Breast epithelium (tissue), 4 donors: Measurements from ENCODE around the gene SKP2. TPM values are rescaled to one million over a fixed set of nuclear protein-coding genes. Genes with fewer than 3 reads are reported as not detected.

ENCODE experiments used
- DNase-seq, 2 donors: peaks; one replicate each; pipeline ENCODE4 v3.0.0-alpha.2; 2019; ENCODE audit warnings: low spot score in 2 of 2
- H3K27ac ChIP-seq, 2 donors: fragments of 200-600 bp; sonication (generic) in 1 of 2; one replicate each; pipeline ENCODE4 v1.5.1; 2016 to 2019; ENCODE audit warnings: mild to moderate bottlenecking in 1 of 2
- H3K27me3 ChIP-seq, 2 donors: fragments of 200-600 bp; sonication (generic) in 1 of 2; one replicate each; pipeline versions ENCODE4 v1.5.1 to v1.6.0; 2017 to 2019; ENCODE audit warnings: control low read depth in 1 of 2, mild to moderate bottlenecking in 1 of 2
- H3K36me3 ChIP-seq: fragments of 200-600 bp; one replicate; pipeline ENCODE4 v1.5.1; 2019
- H3K4me1 ChIP-seq, 2 donors: fragments of 200-600 bp; sonication (generic); one replicate each; pipeline ENCODE4 v1.5.1; 2016 to 2019; ENCODE audit warnings: control low read depth in 1 of 2
- H3K4me3 ChIP-seq, 3 donors: fragments of 200-600 bp; sonication (generic); 1 replicate in 2 of 3; 2 replicates in 1 of 3; pipeline ENCODE4 v1.5.1; 2016 to 2019; ENCODE audit warnings: mild to moderate bottlenecking in 3 of 3, moderate library complexity in 2 of 3
- H3K9me3 ChIP-seq, 2 donors: fragments of 200-600 bp; sonication (generic) in 1 of 2; one replicate each; pipeline ENCODE4 v1.5.1; 2016 to 2019; ENCODE audit warnings: control low read depth in 1 of 2
- CTCF ChIP-seq, 3 donors: fragments of 450-650 bp; IDR thresholded peaks; one replicate each; pipeline ENCODE4 v1.5.1; 2016 to 2017; ENCODE audit warnings: antibody characterized with exemption in 3 of 3, mild to moderate bottlenecking in 3 of 3, moderate library complexity in 3 of 3
- POLR2A ChIP-seq: fragments of 450-650 bp; IDR thresholded peaks from one replicate; pipeline ENCODE4 v1.6.1; 2016; ENCODE audit warnings: antibody characterized with exemption, mild to moderate bottlenecking, moderate library complexity
- POLR2AphosphoS5 ChIP-seq, 3 donors: sonication (generic); formaldehyde crosslinking; IDR thresholded peaks; one replicate each; pipeline ENCODE4 v1.6.1; 2017; ENCODE audit warnings: antibody characterized with exemption in 3 of 3
- intact Hi-C: fragments of 100-400 bp; cut with DNase I; formaldehyde crosslinking; loops from one replicate; pipeline ENCODE4 v1.15.1; 2023; ENCODE audit warnings: low total_unique reads
- total RNA-seq, 3 donors: library from RNA; depleted of rRNA; stranded (reverse); fragments of >200 nt; gene quantifications; one replicate each; pipeline ENCODE4 v1.1.0, GENCODE V29; 2016

SKP2 gene
- total RNA-seq, 3 donors from 2014 or later: 9.1 to 11.1 (median 9.2) TPM

DNA sequence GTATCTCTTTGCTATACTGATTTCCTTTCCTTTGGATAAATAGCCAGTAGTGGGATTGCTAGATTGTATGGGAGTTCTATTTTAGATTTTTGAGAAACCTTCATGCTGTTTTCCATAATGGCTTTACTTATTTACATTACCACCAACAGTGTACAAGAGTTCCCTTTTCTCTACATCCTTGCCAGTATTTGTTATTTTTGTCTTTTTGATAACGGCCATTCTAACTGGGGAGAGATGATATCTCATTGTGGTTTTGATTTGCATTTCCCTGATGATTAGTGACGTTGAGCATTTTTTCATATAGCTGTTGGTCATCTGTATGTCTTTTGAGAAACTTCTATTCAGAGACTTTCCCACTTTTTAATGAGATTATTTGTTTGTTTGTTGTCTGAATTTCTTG lies 64.0 kb downstream of the SKP2 start:
- DNase-seq: no peak
- no peaks in the 10 kb centered on the region for H3K27me3 ChIP-seq
- no peaks in the 10 kb centered on the region for H3K36me3 ChIP-seq
- intact Hi-C loops: no loop called here
- TF ChIP-seq POLR2A: no peak
- TF ChIP-seq POLR2AphosphoS5 (IDR thresholded peaks at IDR 0.05): no peak
- TF ChIP-seq CTCF (IDR thresholded peaks at IDR 0.05): no peak
- H3K27ac ChIP-seq: no peak overlapping the region
- no peaks in the 10 kb centered on the region for H3K4me1 ChIP-seq
- no peak overlapping the region for H3K4me3 ChIP-seq
- H3K9me3 ChIP-seq: no peaks in the 10 kb centered on the region

- no peak for TF ChIP-seq POLR2A
- TF ChIP-seq POLR2AphosphoS5 (IDR thresholded peaks at IDR 0.05): no peak
- no peak for TF ChIP-seq CTCF (IDR thresholded peaks at IDR 0.05)
- H3K4me3 ChIP-seq: no peak overlapping the region
- no peak overlapping the region for H3K27ac ChIP-seq
- no peaks in the 10 kb centered on the region for H3K4me1 ChIP-seq
- no peaks in the 10 kb centered on the region for H3K27me3 ChIP-seq
- intact Hi-C loops: no loop called here
- no peaks in the 10 kb centered on the region for H3K36me3 ChIP-seq
- H3K9me3 ChIP-seq: no peaks in the 10 kb centered on the region
- no peak for DNase-seq
These were observed 65.7 kb downstream of the SKP2 start for GRCh38 chr5:36217567-36217966.

DNA sequence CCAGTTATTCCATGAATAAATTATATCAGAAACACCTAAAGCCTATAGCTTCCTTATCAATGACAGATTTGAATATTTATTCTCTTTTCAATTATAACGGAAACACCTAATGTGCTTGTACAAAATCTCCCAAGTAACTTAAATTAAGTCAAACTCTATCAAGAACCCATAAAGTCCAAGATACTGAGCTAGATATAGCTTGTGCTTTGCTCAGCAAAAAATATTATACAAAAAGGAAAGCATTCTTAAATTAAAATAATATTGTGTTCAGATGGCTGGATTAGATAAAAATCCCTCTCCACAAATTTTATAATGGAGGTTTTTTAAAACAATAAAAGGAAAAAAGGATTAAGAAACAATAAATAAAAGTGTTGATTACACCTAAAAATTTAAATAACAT lies 66.1 kb downstream of the SKP2 start:
- TF ChIP-seq CTCF (IDR thresholded peaks at IDR 0.05) (no peak), POLR2AphosphoS5 (IDR thresholded peaks at IDR 0.05) (no peak), POLR2A (no peak)
- intact Hi-C loops: no loop called here
- H3K36me3 ChIP-seq: no peaks in the 10 kb centered on the region
- no peaks in the 10 kb centered on the region for H3K9me3 ChIP-seq
- H3K27me3 ChIP-seq: no peaks in the 10 kb centered on the region
- H3K27ac ChIP-seq: no peak overlapping the region
- H3K4me3 ChIP-seq: no peak overlapping the region
- no peak for DNase-seq
- no peaks in the 10 kb centered on the region for H3K4me1 ChIP-seq

DNA sequence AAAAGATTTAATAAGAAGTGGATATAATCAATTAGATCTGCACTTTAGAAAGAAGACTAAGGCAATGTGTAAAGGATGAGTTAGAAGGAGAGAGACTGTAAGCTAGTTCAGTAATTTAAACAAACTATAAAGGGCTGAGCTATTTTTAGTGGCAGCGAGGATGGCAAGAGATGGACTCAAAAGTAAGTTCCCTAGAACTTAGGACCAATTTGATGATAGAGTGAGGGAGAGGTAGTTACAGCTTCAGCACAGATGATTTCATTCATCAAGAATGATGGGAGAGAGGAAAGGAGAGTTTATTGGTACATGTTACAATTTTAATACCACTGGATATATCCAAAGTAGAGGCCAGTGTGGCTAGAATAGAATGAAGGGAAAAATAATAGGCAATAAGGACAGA lies 70.7 kb downstream of the SKP2 start:
- H3K36me3 ChIP-seq: no peaks in the 10 kb centered on the region
- intact Hi-C loops: no loop called here
- H3K27ac ChIP-seq: no peak overlapping the region
- TF ChIP-seq POLR2AphosphoS5 (IDR thresholded peaks at IDR 0.05): no peak
- TF ChIP-seq CTCF (IDR thresholded peaks at IDR 0.05): no peak
- TF ChIP-seq POLR2A: no peak
- no peak overlapping the region for H3K4me3 ChIP-seq
- no peaks in the 10 kb centered on the region for H3K27me3 ChIP-seq
- no peaks in the 10 kb centered on the region for H3K4me1 ChIP-seq
- no peaks in the 10 kb centered on the region for H3K9me3 ChIP-seq
- DNase-seq: no peak

- no peak overlapping the region for H3K4me3 ChIP-seq
- intact Hi-C loops: no loop called here
- no peaks in the 10 kb centered on the region for H3K9me3 ChIP-seq
- no peak for TF ChIP-seq POLR2AphosphoS5 (IDR thresholded peaks at IDR 0.05)
- no peak for TF ChIP-seq CTCF (IDR thresholded peaks at IDR 0.05)
- TF ChIP-seq POLR2A: no peak
- H3K27me3 ChIP-seq: no peaks in the 10 kb centered on the region
- no peak overlapping the region for H3K27ac ChIP-seq
- H3K36me3 ChIP-seq: no peaks in the 10 kb centered on the region
- H3K4me1 ChIP-seq: no peaks in the 10 kb centered on the region
- DNase-seq: no peak
These were observed 75.1 kb downstream of the SKP2 start for GRCh38 chr5:36227046-36227445.
